ENCODE results near the gene DOK4.

DNA sequence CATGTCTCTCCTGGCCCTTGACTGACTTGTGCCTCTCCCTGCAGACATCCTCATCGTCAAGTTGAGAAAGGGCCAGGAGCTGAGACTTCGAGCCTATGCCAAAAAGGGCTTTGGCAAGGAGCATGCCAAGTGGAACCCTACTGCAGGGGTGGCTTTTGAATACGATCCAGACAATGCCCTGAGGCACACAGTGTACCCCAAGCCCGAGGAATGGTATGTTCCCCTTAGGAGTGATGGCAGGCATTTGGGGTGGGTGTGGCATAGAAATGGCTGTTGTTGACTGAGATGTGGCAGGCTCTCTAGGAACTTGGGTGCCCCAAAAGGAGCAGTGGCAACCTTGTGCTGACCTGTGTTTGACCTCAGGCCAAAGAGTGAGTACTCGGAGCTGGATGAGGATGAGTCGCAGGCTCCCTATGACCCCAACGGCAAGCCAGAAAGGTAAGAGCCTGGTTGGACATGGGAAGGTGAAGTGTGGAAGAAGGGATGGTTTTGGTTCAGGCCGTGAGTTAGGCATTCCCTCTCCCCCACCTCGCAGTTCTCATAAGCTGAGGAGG is 16.3 kb downstream of the DOK4 start:
- no peak for TF ChIP-seq CTCF (IDR thresholded peaks at IDR 0.05)
- no peak for TF ChIP-seq POLR2AphosphoS5 (IDR thresholded peaks at IDR 0.05; ENCODE audit: low read depth, low read length)
- TF ChIP-seq REST (IDR thresholded peaks at IDR 0.05; ENCODE audit: insufficient read depth in 1 of 2, low read depth in 2 of 2, low read length in 1 of 2), result no peak
- no peak for TF ChIP-seq TCF7L2 (IDR thresholded peaks at IDR 0.05; ENCODE audit: low read depth, low read length)
- no peak for TF ChIP-seq SIN3A (IDR thresholded peaks at IDR 0.05; ENCODE audit: borderline replicate concordance, insufficient read depth, low read depth, low read length)

Data from Panc1 (cell line).